Dedifferentiated amniotic fluid mesenchymal stem cell (primary cell): ENCODE results near the gene ABCC11.
"Not testable (repeated sequence)": the region's sequence is repeated elsewhere in the genome, so short reads cannot be mapped to it uniquely, and the experiment has no call there.

ENCODE experiments used
- DNase-seq: peaks from one replicate; pipeline ENCODE4 v3.0.0-alpha.2; 2016; ENCODE audit errors: extremely low spot score

Gene ABCC11

DNA sequence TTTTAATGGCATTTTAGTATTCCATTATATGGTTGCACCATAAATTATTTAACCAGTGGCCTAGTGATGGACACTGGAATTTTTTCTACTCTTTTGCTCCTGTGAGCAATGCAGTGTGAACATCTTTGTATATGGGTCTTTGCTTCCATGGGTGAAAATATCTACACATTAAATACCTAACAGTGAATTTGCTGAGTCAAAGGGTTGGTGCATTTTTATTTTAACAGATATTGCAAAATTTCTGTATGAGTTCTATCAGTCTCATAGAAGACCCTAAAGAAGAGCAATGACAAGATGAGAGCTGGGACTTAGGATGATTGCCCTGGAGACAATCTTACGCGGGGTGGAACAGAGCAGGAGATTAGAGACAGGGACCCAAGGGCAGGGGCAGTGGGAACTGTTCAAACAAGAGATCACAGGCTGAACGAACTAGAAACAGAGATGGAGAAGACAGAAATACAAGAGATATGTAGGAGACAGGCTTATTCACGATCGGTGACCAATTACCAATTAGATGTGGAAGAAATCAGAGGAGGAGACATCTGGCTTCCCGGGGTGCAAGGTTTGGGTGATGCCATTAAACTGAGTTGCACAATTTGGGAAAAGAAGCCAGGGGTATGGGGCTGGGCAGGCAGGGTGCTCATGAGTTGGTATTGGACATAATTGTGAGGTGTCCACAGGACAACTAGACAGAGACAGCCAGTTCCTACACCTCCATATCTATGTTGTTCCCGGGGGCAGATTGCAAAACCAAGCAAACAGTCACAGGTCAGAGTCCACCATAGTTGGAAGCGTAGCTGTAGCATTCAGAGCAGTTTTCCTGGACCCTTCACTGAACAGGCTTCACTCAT, 43.1 kb downstream of the ABCC11 start:
- no peak for DNase-seq

- DNase-seq: no peak
These were observed 45.7 kb downstream of the ABCC11 start for GRCh38 chr16:48201515-48202201.

DNA sequence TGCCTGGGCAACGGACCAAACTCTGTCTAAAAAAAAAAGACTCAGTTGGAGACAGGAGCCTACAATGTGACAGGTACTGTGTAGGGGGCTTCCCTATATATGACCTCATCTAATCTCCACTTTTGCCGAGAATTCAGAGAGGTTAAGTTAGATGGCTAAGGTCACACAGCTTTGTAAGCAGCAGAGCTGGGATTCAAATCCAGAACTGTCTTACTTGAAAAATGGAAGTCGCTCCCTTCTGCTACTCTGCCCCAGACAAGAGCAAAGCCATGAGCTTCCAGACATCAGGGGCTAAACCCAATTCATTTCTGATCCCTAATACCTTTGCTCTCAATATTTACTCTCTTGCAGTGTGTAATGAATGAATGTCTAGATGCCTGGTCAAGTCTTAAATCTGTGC, 50.0 kb downstream of the ABCC11 start:
- no peak for DNase-seq

DNA sequence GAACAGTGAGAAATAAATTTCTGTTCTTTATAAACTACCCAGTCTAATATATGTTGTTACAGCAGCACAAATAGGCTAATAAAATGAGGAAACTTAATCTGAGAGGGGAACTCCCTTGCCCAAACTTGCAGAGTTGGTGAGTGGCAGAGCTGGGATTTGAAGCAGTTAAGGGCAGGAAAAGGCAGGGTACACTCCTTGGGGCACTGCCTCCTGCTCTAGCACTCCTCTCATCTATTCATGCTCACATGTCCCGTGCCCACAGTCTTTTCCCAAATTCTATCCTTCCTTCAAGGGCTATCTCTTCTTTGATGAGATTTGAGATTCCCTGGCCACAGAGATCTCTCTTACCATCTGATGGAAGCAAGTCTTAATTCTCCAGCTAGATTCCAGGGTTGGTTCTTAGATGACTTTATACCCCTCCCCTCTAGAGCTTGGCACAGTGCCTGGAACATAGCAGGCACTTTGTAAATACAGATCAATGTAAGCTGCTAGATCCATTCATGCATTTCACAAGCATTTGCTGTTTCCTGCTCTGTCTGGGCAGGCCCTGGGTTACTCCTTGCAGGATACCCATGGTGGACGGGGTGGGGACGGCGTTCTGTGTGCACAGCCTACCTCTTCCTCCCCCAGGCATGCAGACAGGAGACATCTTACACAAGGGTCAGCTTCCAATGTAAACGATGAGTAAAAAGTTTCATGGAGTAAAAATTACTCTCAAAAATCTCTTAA, 52.3 kb downstream of the ABCC11 start:
- DNase-seq: no peak

GRCh38 chr16:48193846-48194245, 53.5 kb downstream of the ABCC11 start:
- DNase-seq: no peak

GRCh38 chr16:48188449-48189102, 58.8 kb downstream of the ABCC11 start:
- DNase-seq: no peak

DNA sequence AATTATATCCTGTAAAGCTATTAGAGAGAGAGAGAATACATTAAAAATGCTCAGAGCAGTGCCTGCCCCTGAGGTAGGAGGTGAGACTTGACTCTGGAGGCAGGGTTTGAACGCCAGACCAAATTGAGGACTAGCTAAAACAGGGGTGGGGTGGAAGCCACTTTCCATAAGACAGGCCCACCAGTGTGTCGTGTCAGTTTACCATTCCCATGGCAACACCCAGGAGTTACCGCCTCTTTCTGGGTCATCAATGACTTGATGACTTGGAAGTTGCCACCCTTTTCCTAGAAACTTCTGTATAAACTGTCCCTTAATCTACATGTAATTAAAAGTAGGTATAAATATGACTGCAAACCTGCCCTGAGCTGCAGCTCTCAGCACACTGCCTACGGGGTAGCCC, 59.6 kb downstream of the ABCC11 start:
- no peak for DNase-seq

GRCh38 chr16:48184681-48185080, 62.7 kb downstream of the ABCC11 start:
- no peak for DNase-seq

DNA sequence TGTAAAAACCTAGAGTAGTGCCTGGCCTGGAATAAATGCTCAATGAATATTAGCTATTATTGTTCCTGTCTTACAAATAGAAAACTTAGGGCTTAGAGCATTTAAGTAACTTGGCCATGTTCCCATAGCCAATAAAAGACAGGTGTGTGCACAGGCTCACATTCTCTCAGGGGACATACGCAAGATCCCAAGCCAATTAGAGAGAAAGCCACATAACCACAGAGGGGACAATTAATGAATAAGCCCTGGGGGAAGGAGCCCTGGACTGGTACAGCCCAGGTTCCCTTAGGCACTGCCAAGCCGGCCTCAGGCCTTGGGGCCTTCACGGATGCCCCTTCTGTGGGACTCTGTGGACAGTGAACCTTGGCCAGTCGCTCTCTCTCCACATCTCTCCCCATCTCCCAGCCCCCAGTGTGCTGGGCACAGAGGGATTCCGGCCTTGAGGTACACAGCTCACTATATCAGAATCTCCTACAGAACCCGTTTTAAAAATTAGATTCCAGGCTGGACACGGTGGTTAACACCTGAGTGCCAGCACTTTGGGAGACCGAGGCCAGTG, 64.3 kb downstream of the ABCC11 start:
- DNase-seq: no peak

DNA sequence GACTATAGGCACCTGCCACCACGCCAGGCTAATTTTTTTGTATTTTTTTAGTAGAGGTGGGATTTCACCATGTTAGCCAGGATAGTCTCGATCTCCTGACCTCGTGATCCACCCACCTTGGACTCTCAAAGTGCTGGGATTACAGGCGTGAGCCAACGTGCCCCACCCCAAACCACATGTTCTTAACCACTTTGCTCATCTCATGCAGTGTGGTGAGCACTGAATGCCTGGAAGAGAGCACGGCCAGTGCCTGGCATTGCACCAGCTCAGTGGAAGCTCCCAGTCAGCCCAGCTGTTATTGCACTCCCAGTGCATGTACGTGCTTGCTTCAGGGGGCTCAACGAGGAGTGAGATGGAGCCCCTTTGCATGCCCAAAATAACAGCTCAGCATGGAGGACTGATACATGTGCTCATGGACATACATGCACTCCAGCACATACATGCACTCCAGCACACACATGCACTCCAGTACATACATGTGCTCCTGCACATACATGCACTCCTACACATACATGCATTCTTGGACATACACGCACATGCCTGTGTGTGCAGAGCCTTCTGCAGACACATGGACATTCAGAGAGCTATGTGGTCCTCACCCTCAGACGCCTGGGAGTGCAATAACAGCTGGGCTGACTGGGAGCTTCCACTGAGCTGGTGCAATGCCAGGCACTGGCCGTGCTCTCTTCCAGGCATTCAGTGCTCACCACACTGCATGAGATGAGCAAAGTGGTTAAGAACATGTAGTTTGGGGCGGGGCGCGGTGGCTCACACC, 65.4 kb downstream of the ABCC11 start:
- DNase-seq: not testable (repeated sequence)

GRCh38 chr16:48180868-48181480, 66.4 kb downstream of the ABCC11 start:
- DNase-seq: no peak

GRCh38 chr16:48176635-48177408, 70.5 kb downstream of the ABCC11 start:
- DNase-seq: no peak

DNA sequence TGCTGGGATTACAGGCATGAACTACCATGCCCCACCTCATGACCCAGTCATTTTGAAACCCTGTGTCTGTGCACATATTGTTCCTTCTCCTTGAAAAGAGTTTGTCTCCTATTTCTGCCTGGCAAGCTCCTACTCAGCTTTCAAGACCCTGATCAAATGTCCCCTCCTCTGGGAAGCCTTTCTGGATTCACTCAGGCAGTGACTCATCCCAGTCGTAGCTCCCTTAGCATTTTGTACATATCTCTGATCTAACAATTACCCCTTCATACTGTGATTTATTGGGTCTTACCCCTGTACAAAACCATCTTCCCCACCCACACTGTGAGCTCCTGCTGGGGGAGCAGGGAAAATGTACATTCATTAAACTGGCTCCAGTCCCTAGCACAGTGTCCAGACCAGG, 73.5 kb downstream of the ABCC11 start:
- DNase-seq: no peak

GRCh38 chr16:48172682-48173081, 74.7 kb downstream of the ABCC11 start:
- DNase-seq: no peak

DNA sequence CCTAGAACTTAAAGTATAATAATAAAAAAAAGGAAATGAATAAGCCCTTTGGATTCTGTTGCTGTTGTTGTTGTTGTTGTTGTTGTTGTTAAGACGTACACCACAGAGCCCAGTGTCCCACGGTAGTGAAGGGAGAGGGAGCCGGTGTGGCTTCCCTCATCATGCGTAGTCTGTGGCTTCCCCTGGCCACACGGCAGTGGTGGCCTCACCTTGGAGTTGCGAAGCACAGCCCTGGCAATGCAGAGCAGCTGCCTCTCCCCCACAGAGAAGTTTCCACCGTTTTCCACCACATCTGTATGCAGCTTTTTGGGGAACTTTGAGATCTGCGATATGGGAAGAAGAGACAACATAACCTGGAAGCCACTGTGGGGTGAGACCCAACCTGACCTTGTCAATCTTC, 77.4 kb downstream of the ABCC11 start:
- no peak for DNase-seq

DNA sequence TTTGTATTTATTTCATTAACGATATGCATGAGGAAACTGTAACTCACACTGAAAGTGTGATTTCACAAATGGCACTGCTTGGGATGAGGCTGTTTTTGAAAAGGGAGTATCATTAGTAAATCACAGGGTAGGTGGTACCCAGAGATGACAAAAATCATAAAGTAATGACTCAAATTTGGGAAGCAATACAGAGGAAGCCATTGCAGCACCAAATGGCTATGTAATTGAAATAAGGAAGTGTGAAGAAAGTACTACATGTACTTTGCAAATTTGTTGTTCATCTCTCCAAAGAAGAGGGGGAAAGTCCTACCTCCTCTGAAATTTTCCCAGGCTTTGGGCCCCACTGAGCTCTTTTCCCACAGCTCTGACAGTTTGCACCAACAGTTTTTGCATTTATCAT, 79.3 kb downstream of the ABCC11 start:
- DNase-seq: no peak

GRCh38 chr16:48166617-48167016, 80.7 kb downstream of the ABCC11 start:
- DNase-seq: not testable (repeated sequence)

DNA sequence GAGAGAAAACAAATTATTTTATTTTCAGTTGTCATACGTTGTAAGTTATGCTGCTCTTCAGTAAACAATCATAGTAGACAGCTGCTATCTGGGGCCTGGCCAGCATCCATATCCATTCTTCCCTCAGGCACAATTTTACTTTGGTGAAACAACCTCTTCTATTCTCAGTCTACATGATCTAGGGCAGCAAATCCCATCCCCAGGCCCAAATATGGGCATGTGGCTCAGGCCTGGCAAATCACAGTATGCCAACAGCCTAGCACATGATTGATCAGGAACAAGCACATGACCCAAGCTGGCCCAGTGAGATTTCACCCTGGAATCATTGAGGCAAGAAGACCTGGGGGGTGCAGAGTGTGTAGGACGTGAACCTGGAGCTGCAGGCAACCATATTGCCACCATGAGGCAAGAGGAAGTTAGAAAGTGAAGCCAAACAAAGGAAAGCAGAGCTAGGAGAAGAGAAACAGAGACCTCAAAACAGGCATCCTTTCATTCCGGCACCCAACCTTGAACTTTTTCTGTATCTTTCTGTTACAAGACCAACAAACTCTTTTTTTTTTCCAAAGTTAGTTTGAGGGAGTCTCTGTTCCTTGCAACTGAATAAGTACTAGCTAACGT, 81.3 kb downstream of the ABCC11 start:
- no peak for DNase-seq
